Measurements from ENCODE around the gene KLHL33. TPM values are rescaled to one million over a fixed set of nuclear protein-coding genes. Genes with fewer than 3 reads are reported as not detected.
A peak's percentile ranks its signal among the peaks of the same experiment; 100 is the strongest.

The KLHL33 gene
- total RNA-seq, 4 donors from 2014 or later: 1.3 to 2.8 (median 2.1) TPM; not detected in 1

DNA sequence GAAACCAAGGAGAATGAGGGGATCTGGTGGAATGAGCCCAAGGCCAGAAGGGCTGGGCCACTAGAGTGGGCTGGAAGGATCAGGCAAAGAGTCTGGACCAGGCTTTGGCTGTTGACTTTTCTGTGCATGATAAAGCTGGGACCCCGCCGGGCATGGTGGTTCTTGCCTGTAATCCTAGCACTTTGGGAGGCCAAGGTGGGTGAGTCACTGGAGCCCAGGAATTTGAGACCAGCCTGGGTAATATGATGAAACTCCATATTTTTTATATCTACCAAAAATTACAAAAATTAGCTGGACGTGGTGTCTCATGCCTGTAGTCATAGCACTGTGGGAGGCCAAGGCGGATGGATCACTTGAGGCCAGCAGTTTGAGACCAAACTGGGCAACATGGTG is 393 bp upstream of the KLHL33 start:
- peak overlapping the region in 1 of 2 donors; percentile 76 for H3K27ac ChIP-seq
- H3K4me1 ChIP-seq: no peaks in the 10 kb centered on the region
- no peak for DNase-seq
- H3K9me3 ChIP-seq: no peaks in the 10 kb centered on the region
- no peaks in the 10 kb centered on the region for H3K27me3 ChIP-seq
- intact Hi-C loops (cut with DNase I; ENCODE audit: low total_unique reads): no loop called here
- TF ChIP-seq, protein P1, sequence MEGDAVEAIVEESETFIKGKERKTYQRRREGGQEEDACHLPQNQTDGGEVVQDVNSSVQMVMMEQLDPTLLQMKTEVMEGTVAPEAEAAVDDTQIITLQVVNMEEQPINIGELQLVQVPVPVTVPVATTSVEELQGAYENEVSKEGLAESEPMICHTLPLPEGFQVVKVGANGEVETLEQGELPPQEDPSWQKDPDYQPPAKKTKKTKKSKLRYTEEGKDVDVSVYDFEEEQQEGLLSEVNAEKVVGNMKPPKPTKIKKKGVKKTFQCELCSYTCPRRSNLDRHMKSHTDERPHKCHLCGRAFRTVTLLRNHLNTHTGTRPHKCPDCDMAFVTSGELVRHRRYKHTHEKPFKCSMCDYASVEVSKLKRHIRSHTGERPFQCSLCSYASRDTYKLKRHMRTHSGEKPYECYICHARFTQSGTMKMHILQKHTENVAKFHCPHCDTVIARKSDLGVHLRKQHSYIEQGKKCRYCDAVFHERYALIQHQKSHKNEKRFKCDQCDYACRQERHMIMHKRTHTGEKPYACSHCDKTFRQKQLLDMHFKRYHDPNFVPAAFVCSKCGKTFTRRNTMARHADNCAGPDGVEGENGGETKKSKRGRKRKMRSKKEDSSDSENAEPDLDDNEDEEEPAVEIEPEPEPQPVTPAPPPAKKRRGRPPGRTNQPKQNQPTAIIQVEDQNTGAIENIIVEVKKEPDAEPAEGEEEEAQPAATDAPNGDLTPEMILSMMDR (IDR thresholded peaks at IDR 0.05): no peak
- no peak for TF ChIP-seq POLR2A (IDR thresholded peaks at IDR 0.05)
- no peak overlapping the region for H3K4me3 ChIP-seq
- H3K36me3 ChIP-seq: no peaks in the 10 kb centered on the region

DNA sequence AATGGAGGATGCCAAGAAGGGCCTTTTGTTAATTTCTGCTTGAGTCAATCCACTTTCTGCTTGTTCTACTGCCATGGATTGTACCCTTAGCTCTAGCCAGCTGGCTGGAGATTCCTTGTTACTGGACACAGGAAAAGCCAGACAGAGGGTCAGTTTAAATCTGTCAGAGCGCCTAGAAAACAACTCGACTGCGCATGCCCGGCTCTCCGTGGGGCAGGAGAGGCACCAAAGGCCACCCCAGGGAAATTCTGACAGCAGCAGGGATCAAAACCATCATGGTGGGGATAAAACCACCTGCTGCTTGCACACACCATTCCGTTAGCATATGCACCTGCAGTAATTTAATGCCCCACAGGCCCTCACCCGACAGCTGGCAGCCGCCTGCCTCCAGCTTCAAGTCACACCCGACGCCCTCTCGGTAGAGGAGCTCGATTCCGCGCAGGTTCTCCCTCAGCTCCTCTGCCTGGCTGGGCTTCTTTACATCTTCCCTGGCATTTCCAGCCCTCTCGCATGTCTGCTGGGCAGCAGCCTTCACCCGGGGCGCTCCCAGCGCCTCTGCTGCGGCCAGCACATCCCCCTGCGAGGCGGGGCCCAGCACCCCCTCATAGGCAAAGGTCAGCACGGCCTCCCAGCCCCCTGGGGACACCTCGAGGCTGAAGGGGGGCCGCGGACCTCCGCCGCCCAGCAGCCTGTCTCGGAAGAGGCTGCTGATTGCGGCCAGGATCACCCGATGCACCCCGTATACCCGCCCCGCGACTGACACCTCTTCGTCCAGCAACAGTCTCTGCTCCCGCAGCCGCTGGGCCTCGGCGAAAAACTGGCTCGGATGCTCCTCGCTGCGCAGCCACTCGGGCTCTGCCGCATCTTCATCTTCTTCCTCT is 1.0 kb downstream of the KLHL33 start:
- H3K4me3 ChIP-seq: peak overlapping the region; percentile 28
- peak; percentile 73 to 78 for DNase-seq
- intact Hi-C loops (cut with DNase I; ENCODE audit: low total_unique reads): no loop called here
- H3K9me3 ChIP-seq: no peaks in the 10 kb centered on the region
- peak overlapping the region; percentile 69 to 76 for H3K27ac ChIP-seq
- no peaks in the 10 kb centered on the region for H3K27me3 ChIP-seq
- no peaks in the 10 kb centered on the region for H3K4me1 ChIP-seq
- TF ChIP-seq, protein P1 (IDR thresholded peaks at IDR 0.05): no peak
- no peak for TF ChIP-seq POLR2A (IDR thresholded peaks at IDR 0.05)
- no peaks in the 10 kb centered on the region for H3K36me3 ChIP-seq

DNA sequence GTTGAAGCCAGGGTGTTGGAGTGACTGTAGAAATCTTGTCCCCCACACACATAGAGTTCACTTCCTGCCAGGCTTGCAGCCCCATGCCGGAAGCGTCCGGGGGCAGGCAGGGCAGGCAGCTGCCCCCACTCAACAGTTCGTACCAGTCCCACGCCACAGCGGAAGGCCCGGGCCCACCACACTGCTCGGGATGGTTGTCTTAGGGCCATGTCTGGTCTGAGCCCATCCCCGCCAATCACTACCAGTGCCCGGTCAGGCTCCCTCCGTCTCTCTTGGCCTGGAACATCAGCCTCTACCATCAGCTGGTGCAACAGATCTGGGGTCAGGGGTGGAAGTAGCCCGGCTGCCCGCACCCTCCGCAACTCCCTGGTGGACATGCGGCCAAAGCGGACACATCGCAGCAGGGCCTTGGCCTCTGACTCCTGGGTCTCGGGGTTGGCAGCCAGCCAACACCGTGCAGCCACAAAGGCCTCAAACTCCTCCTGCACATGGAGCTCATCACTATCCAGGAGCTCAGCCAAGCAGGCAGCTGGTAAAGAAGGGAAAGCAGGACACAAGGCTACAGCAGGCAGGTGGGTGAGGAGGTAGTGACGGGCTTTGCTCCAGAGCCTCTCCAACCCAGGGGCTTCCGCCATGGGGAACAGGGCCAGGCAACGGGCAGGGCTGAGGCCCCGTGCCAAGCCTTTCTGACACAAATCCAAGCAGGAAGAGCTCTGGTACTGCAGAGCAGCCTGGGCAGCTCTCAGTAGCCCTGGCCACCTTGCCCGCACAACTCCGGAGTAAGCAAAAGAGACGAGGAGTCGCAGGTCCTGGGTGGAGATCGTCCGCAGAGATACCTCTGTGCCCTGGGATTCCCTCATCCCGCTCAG is 5.9 kb downstream of the KLHL33 start:
- no peak for DNase-seq
- TF ChIP-seq, protein P1 (IDR thresholded peaks at IDR 0.05): no peak
- no peak for TF ChIP-seq POLR2A (IDR thresholded peaks at IDR 0.05)
- Histone ChIP-seq H3K36me3 (no peaks in the 10 kb centered on the region), H3K27ac (no peak overlapping the region), H3K27me3 (no peaks in the 10 kb centered on the region), H3K4me3 (no peak overlapping the region), H3K9me3 (no peaks in the 10 kb centered on the region), H3K4me1 (no peaks in the 10 kb centered on the region)
- intact Hi-C loops (cut with DNase I; ENCODE audit: low total_unique reads): no loop called here

DNA sequence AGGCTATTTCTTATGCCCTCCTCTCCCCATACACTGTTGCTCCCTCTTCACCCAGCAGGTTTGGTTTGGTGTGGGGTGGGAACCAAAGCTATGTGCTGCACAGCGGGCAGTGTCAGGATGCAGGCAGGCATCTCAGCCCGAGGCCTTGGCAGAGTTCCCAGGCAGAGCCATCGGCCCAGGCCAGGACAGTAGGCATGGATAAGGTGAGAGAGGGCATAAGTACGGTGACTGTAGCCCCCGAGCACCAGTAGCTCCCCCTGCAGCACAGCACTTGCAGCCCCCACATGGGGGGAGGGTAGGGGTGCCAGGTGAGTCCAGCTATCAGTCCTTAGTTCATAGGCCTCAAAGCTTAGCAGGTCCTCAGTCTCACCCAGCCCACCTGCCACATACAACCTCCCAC is 7.2 kb downstream of the KLHL33 start:
- H3K27me3 ChIP-seq: no peaks in the 10 kb centered on the region
- intact Hi-C loops (cut with DNase I; ENCODE audit: low total_unique reads): no loop called here
- H3K36me3 ChIP-seq: no peaks in the 10 kb centered on the region
- TF ChIP-seq POLR2A (IDR thresholded peaks at IDR 0.05): no peak
- TF ChIP-seq, protein P1 (IDR thresholded peaks at IDR 0.05): no peak
- no peak for DNase-seq
- no peaks in the 10 kb centered on the region for H3K9me3 ChIP-seq
- H3K27ac ChIP-seq: no peak overlapping the region
- H3K4me1 ChIP-seq: no peaks in the 10 kb centered on the region
- no peak overlapping the region for H3K4me3 ChIP-seq

DNA sequence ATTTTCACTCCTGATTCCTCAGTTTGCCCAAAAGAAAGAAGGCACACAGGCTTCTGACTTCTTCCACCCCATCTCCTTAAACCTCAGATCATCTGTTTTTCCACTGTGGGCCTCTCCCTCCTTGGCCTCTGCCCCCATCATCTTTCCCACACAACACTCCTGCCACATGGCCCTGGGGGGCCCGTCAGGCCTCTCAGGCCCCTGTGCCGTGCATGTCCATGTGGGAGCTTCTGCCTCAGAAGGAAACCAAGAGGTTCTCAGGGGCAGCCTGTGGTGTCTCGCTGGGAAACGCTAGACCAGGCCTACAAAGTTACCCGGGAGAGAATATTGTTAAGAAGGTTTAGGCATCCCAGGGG is 8.0 kb downstream of the KLHL33 start:
- Histone ChIP-seq H3K4me1 (no peaks in the 10 kb centered on the region), H3K27me3 (no peaks in the 10 kb centered on the region), H3K4me3 (no peak overlapping the region), H3K27ac (no peak overlapping the region), H3K36me3 (no peaks in the 10 kb centered on the region), H3K9me3 (no peaks in the 10 kb centered on the region)
- no peak for DNase-seq
- no peak for TF ChIP-seq POLR2A (IDR thresholded peaks at IDR 0.05)
- TF ChIP-seq, protein P1 (IDR thresholded peaks at IDR 0.05): no peak
- intact Hi-C loops (cut with DNase I; ENCODE audit: low total_unique reads): no loop called here
